DMS79 (cell line): ENCODE results near the gene SWSAP1.
A peak's percentile ranks its signal among the peaks of the same experiment; 100 is the strongest.

ENCODE experiments used
- DNase-seq: peaks from one replicate; lab custom pipeline; 2025; lab: John Stamatoyannopoulos, UW

SWSAP1 gene

DNA sequence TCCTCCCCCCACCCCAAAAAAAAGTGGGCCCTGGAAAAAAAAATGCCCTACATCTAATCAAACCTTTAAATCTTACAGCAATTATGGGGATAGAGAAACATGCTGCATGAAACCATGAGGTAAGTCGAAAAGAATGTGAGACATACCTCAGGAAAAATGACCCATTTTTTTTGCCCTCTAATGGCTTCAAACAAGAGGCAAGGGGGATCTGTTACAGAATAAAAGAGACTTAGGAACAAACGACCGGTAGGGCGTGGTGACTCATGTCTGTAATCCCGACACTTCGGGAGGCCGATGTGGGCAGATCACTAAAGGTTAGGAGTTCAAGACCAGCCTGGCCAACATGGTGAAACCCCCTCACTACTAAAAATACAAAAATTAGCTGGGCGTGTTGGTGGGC is 36.2 kb downstream of the SWSAP1 start:
- no peak for DNase-seq

DNA sequence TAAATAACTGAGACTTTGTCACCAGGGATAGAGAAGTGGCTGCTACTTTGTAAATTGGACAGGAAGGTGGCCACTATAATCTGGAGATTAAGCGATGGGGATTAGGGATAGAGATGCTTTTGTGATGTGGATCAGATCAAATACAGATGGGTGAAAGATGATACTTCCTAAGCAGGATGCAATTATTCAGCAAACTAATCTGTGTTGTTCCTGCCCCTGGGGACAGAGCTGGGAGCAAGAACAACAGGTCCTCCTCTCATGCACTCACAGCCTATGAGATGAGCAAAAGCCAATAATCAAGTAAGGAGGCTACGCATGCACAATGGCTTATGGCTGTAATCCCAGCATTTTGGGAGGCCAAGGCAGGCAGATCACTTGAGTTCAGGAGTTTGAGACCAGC is 40.1 kb downstream of the SWSAP1 start:
- DNase-seq = no peak

DNA sequence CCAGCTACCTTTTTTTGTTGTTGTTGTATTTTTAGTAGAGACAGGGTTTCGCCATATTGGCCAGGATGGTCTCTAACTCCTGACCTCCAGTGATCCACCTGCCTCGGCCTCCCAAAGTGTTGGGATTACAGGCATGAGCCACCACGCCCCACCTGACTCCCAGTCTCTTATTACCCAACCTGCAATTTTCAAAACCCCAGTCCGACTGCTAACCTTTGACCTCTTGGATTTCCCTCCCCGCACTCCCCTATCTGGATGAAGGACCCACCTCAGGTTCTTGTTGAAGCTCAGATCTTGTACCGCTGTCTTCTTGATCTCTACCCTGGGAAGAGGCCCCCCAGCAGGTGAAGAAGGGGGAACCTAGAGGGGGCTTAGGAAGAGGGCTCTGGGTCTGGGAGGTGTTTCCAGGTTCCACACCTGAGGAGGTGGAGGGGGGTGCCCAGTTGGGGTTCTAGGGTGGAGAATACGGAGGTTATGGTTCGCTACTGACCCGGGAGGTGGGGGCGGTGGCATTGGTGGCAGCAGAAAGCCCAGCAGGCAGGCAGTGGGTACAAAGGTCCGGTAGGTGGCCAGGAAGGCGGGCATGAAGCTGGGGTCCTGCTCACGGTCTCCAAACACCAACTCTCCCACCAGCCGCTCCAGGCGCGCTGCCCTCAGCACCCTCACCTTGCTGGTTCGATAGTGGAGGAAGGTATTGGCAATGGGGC is 42.0 kb downstream of the SWSAP1 start:
- DNase-seq = no peak

DNA sequence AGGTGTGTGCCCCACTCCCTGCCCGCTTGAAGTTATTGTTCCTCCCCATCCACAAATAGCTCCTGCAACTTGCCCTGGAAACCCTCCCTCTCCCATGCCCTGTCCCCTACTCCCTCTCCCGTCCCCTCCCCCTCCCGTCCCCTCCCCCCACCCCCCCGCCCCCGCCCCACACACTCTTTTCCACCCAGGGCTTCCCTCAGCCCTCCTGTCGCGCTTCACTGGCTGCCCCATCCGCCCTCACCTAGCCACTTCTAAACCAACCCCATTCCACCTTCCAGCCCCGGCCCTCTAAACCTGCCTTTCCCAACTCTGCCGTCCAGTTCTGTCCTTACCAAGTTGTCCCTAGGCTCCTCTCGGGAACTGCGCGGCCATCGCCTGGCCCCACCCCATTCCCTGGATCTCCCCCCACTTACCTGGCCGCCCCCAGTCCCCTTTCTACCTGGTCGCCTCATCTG is 43.7 kb downstream of the SWSAP1 start:
- DNase-seq = no peak

DNA sequence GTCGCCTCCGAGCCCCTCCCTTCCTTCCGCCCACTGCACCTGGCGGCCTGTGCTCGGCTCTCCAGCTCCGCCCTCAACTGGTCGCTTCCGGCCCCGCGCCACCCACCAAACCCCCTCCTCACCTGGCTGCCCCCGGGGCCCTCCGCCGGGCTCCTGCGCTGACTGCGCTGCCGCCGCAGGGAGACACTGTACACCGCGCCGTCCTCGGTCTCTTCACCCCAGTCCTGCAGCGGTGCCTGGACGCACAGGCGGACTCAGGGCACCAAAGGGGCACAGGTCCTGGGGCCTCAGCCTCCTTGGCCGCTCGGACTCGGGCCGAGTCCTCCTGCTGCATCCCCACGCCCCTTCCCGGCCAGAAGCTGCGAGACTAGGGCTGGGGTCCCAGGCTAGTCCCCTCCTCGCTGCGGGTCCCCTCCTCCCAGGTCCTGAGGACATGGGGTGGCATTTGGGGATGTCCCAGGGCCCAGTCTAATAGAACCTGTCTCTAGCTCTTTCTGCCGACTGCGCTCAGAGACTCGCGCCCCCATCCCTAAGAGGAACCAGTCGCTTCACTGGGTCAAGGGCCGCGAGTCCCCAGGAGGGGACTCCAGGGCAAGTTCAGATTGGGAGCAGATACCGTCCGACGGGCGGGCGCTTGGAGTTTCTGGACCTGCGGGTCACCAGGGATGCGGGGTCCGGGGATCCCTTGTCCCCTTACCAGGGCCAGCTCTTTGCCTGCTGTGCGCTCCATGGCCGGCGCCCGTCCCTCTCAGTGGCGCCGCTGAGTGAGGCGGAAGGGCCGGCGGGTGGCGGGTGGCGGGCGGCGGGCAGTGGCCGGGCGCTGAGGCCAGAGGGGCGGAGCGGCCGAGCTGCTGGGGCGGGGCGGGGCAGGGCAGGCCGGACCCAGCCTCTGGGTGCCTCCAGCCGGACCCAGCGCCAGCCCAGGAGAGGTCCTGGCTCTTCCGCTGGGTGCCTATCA is 44.4 kb downstream of the SWSAP1 start, which contains the start of gene RGL3:
Gene RGL3, minus strand, starts transcription at position 766 of the 958 bp plus-strand sequence. Its CDS starts 36 bp downstream, at position 730.
- DNase-seq = peak; percentile 82

DNA sequence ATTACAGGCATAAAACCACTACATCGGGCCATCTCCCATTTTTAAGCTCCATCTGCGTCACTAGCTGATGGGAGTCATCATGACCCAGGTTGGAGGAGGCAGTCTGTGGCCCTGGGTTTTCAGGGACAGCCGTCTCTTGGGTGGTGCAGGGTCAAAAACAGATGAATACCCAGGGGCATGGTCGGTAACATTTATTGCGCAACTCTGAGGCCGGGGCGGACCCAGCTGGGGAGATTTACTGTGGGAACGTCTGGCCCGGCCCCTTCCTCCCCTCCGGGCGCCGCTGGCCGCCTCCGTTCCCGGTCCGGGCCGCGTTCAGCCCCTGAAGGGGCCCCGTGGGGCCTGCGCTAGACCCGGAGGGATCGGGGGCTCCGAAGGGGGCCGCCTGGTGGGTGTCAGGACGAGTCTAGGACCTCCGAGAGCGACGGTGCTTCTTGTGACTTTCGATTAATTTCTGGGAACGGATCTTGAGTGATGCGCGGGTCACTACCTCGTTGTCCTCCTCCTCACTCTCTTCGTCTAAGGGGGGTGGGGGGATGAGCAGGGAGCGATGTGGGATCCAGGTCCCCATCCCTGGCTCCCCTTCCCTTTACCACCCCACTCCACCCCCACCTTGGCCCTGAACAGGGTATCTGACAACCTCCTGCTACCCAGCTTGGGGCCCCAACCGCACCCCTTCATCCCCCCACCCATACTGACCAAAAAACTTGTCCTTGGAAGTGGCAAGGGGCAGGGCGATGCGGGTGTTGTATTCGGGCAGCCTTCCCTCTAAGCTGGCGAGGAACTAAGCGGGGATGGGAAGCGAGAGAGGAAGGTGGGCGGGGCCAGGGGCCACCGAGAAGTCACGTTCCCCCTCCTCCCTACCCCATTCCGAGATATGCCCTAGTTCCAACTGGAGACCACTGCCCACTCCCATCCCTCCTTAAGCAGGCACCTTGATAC is 46.2 kb downstream of the SWSAP1 start:
- no peak for DNase-seq

DNA sequence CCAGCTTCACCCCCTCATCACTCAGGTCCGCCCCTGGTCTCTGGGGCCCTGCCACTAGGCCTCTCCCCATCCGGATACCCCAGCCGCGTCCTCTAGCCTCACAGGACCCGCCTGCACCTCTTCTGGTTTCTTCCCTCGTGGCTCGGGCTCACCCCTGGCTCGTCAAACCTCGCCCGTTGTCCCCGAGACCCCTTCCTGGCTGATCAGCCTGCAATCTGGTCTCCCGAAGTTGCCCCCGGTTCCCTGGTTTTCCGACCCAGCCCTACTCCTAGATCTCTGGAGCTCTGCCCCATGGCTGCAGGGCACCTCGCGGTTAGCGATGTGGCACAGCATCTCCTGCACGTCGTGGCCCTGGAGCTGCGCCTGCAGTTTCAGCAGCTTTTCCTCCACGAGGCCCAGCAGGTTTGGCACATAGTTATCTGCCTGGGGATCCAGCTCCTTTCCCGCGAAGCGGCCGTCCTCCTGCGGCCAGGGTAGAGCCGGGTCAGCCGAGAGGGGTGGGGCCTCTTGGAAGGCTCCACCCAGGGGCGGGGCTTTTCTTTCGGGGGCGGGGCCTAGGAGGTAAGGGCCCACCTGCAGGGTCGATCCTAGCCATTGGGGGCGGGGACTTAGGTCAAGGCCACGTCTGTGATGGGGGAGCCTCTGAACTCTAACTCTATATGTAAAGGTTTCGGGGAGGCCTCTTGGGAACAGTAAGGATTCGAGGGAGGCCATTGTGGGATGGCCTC is 47.1 kb downstream of the SWSAP1 start:
- DNase-seq = no peak

DNA sequence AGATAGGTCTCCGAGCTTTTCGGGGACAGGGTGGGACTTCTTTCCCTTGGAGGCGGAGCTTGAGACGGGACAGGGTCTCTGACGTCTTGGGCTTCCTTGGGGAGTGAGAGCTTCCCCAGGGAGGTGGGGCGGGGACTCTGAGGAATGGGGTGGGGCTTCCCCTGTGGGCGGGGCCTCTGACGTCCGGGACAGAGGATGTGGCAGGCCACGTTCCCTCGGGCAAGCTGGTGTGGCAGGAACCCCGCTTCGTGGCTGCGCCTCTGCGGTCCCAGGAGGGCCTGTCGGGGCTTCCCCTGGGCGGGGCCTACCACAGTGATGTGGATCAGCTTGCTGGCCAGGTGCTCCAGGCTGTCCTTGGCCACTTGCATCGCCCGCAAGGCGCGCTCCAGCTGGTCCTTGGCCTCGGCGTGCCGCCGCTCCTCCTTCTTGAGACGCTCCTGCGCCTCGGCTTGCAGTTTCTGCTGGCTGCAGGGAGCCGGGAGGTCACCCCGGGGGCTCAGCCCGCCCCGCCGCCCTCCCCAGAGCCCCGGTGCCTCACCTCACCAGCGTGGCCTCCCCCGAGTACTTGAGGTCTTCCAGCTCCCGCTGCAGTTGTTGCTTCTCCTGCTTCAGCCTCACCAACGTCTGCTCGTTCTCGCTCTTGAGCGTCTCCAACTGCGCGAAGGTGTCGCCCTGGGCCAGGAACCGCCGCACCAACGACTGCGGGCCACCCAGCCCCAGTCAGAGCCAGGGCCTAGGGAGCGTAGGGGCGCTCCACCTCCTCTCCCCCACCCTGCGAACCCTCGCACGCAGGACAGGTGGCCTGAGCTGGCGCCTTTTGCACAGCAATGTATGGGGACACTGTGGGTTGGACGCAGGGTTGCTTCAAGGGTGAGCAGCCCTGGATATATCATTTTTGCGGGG is 47.9 kb downstream of the SWSAP1 start:
- peak; percentile 54 for DNase-seq

DNA sequence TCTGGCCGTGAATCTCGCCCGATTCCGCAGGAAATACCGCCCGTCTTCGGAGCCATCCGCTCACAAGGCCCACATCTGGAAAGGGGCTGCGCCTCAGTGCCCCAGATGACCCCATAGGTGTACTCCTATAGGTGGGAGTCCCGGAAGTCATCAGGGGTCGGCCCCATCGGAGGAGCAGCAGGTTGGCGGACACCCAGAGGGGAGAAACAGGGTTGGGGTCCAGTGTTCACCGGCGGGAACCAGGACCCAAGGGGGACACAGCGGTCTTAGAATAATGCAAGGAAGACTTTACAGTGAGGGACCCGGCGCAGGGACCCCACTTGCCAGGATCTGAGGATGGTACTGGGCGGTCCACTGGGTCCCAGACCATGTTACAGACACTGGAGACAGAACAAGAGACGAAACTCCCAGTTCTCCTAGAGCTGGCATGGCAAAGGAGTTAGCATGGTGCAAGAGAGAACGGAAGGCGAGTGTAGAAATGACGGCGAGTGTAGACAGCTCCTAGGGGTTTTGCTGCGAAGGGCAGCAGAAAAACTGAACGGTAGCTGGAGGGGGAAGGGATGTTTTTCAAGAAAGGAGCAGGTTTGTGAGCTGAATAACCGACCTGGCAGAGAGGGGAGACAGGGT is 48.8 kb downstream of the SWSAP1 start:
- no peak for DNase-seq

DNA sequence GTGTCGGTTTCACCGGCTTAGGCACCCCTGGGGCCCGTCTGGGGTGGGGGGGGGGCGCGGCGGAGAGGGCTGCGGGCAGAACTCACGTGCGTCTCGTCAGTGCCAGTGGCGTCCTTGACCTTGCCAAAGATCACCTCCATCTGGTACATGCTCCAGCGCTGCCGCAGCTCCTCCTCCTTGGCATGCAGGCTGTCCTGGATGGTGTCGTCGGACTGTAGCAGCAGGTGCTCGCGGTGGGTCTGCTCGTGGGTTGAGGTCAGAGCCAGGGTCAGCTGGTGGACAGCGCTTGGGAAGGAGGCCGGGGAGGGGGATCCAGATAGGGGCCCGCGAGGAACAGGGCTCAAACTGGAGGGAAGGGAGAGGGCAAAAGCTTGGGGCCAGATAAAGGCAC is 49.3 kb downstream of the SWSAP1 start:
- no peak for DNase-seq
